Coronary artery (tissue), 2 donors: ENCODE results near the gene CTSZ.
A peak's percentile ranks its signal among the peaks of the same experiment; 100 is the strongest.

Source experiments
- DNase-seq: peaks from one replicate; pipeline ENCODE4 v3.0.0-alpha.2; 2017; ENCODE audit warnings: low spot score
- H3K27ac ChIP-seq, 2 donors: fragments of 200-600 bp; sonication (generic); one replicate each; pipeline ENCODE4 v1.5.1; 2016 to 2019
- H3K4me3 ChIP-seq: fragments of 200-600 bp; sonication (generic); 2 replicates; pipeline ENCODE4 v1.5.1; 2016; ENCODE audit warnings: mild to moderate bottlenecking, moderate library complexity
- CTCF ChIP-seq: fragments of 200-600 bp; sonication (generic); IDR thresholded peaks from one replicate; pipeline ENCODE4 v1.5.1; 2019; ENCODE audit warnings: antibody characterized with exemption

CTSZ gene

GRCh38 chr20:59032023-59032712 is 25.1 kb upstream of the CTSZ start, which contains the start of gene ATP5F1E:
Gene ATP5F1E (minus strand): TSS chr20:59032335. CDS start chr20:59032251, 84 bp downstream.
- peak; percentile 98 for DNase-seq
- H3K4me3 ChIP-seq, result peak within 1 kb of the TSS; percentile 90
- no peak for TF ChIP-seq CTCF
- H3K27ac ChIP-seq, result peak within 1 kb of the TSS; percentile 76 to 91

- H3K27ac ChIP-seq, result peak overlapping the region; percentile 76 to 91
- H3K4me3 ChIP-seq, result peak overlapping the region; percentile 90
- no peak for TF ChIP-seq CTCF
- DNase-seq, result no peak
Measured at GRCh38 chr20:59031564-59032022, 24.5 kb upstream of the CTSZ start.

GRCh38 chr20:59030911-59031563 is 24.0 kb upstream of the CTSZ start:
- DNase-seq, result no peak
- peak overlapping the region in 1 of 2 donors; percentile 76 for H3K27ac ChIP-seq
- no peak for TF ChIP-seq CTCF
- H3K4me3 ChIP-seq, result peak overlapping the region; percentile 90

- TF ChIP-seq CTCF, result no peak
- DNase-seq, result no peak
- peak overlapping the region; percentile 46 for H3K4me3 ChIP-seq
- H3K27ac ChIP-seq, result no peak overlapping the region
Measured at GRCh38 chr20:59028812-59029211, 21.8 kb upstream of the CTSZ start.

GRCh38 chr20:59027741-59028320 is 20.8 kb upstream of the CTSZ start:
- DNase-seq, result no peak
- Histone ChIP-seq H3K4me3 (no peak overlapping the region), H3K27ac (no peak overlapping the region)
- no peak for TF ChIP-seq CTCF

GRCh38 chr20:59026904-59027740 is 20.1 kb upstream of the CTSZ start:
- Histone ChIP-seq H3K4me3 (no peak overlapping the region), H3K27ac (no peak overlapping the region)
- no peak for DNase-seq
- TF ChIP-seq CTCF, result no peak
